AG10803 (cell line): Measurements from ENCODE around the gene IRF5.

ENCODE experiments used
- DNase-seq: peaks from one replicate; pipeline ENCODE4 v3.0.0; 2010; ENCODE audit warnings: low read depth
- H3K4me3 ChIP-seq: 2 replicates; pipeline ENCODE4 v1.5.1; 2011; ENCODE audit warnings: mild to moderate bottlenecking, low read length, control low read depth
- TF ChIP-seq, protein P1 (sequence below): conservative IDR thresholded peaks from 2 replicates; pipeline ENCODE4 v1.5.1; 2011; ENCODE audit warnings: mild to moderate bottlenecking, low read length, control low read depth, inconsistent platforms

The IRF5 gene

DNA sequence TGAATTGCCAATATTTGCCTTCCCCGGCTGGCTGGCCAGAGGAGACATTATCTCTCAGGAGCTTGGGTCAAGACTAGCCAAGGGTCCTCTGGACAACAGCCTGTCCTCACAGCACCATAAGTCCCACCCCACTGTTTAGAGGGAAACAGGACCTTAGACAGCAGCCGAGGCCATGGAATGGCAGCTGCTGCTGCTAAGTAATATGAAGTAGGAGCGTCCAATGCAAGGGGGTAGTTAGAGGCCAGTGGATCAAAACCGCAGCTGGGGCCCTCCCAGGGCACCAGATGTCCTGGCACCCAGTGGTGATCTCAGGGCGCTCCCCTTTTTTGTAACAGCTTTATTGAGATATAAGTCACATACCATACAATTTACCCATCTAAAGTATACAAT lies 14.3 kb upstream of the IRF5 start:
- TF ChIP-seq, protein P1, sequence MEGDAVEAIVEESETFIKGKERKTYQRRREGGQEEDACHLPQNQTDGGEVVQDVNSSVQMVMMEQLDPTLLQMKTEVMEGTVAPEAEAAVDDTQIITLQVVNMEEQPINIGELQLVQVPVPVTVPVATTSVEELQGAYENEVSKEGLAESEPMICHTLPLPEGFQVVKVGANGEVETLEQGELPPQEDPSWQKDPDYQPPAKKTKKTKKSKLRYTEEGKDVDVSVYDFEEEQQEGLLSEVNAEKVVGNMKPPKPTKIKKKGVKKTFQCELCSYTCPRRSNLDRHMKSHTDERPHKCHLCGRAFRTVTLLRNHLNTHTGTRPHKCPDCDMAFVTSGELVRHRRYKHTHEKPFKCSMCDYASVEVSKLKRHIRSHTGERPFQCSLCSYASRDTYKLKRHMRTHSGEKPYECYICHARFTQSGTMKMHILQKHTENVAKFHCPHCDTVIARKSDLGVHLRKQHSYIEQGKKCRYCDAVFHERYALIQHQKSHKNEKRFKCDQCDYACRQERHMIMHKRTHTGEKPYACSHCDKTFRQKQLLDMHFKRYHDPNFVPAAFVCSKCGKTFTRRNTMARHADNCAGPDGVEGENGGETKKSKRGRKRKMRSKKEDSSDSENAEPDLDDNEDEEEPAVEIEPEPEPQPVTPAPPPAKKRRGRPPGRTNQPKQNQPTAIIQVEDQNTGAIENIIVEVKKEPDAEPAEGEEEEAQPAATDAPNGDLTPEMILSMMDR = no peak
- no peak for DNase-seq
- H3K4me3 ChIP-seq = no peak overlapping the region

DNA sequence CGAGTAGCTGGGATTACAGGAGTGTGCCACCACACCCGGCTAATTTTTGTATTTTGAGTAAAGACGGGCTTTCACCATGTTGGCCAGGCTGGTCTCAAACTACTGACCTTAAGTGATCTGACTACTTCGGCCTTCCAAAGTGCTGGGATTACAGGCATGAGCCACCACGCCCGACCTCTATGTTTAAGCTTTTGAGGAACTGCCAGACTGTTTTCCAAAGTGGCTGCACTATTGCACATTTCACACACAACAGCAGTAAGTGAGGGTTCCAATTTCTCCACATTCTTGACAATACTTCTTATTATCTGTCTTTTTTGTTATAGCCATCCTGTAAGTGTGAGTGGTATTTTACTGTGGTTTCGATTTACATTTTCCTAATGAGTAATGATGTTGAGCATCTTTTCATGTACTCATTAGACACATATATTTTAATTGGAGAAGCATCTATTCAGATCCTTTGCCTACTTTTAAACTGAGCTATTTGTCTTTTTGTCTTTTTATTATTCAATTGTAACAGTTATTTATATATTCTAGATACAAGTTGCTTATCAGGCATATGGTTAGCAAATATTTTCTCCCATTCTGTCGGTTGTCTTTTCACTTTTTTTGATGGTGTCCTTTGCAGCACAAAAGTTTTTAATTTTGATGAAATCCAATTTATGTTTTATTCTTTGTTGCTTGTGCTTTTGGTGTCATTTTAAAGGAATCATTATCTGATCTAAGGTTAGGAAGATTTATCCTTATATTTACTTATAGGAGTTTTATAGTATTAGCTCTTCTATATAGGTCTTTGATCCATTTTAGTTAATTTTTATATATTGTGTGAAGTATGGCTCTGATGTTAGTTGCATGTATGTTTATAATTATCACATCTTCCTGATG lies 12.8 kb upstream of the IRF5 start:
- DNase-seq = no peak
- TF ChIP-seq, protein P1 = no peak
- H3K4me3 ChIP-seq = no peak overlapping the region

GRCh38 chr7:128928159-128928813 lies 9.4 kb upstream of the IRF5 start:
- H3K4me3 ChIP-seq = no peak overlapping the region
- no peak for DNase-seq
- TF ChIP-seq, protein P1 = no peak

DNA sequence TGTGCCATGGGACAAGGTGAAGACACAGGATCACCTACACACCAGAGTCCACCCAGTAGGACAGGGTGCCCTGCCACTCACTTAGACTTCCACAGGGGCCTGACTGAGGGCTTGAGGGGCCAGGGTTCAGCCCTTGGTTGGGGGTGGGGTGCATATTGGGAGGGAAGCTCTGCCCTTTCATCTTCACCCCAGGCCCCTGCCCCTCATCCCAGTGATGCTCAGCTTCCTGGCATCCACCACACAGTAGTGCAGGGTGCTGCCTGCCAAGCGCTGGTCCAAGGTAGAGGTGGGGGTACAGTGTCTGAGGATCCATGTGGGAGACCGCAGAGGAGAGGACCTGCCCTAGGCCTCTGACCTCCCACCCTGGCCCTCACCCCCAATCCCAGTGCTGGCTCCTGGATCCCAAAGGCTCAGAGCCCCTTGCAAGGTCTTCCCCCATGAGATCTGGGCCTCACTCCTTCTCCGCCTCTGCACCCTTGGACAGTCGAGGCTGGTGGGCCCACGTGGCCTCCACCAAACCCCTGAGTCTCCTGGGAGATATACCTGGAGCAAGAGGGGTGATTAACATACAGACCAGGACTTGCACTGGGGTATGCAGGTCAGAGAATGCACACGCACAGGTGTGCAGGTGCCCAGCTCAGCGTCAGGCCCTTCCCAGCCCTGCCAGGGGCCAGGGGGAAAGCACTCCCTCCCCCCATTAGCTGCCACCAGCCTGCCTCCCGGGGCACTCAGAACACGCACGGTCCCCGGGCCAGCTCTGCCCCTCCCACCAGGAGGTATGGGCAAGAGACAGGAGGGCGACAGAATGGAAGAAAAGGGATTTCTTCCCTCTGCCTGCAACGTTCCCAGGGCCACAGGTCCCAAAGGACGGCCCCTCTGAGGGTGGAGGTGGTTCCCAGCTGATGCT lies 8.6 kb upstream of the IRF5 start:
- no peak for DNase-seq
- no peak overlapping the region for H3K4me3 ChIP-seq
- TF ChIP-seq, protein P1 = no peak

DNA sequence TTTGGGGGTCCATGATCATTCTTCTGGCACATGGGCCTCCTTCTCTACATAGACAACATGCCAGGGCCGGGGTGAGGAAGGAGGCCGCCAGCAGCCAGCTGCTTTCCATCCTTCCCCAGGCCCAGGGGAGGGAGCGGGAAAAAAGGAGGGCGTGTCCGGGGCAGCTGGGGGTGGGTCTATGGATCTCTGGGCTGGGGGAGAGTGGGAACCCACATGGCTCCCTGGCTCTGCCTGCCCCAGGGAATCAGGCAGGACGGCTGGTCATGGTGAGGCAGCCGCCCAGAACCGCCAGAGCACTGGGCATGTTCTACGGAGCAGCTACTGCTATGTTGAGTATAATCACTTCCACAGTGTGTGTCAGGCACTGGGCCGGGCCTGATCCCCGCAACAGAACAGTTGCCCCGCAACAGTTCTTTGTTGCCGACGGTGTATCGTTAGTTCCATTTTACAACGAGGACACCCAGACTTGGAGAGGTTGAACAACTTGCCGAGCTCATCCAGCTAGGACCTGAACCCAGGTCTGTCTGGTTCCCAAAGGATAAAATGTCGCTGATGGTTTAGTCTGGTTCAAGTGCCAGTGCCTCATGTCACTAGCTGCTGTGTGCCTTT lies 6.4 kb upstream of the IRF5 start:
- TF ChIP-seq, protein P1 = no peak
- H3K4me3 ChIP-seq = no peak overlapping the region
- DNase-seq = no peak

DNA sequence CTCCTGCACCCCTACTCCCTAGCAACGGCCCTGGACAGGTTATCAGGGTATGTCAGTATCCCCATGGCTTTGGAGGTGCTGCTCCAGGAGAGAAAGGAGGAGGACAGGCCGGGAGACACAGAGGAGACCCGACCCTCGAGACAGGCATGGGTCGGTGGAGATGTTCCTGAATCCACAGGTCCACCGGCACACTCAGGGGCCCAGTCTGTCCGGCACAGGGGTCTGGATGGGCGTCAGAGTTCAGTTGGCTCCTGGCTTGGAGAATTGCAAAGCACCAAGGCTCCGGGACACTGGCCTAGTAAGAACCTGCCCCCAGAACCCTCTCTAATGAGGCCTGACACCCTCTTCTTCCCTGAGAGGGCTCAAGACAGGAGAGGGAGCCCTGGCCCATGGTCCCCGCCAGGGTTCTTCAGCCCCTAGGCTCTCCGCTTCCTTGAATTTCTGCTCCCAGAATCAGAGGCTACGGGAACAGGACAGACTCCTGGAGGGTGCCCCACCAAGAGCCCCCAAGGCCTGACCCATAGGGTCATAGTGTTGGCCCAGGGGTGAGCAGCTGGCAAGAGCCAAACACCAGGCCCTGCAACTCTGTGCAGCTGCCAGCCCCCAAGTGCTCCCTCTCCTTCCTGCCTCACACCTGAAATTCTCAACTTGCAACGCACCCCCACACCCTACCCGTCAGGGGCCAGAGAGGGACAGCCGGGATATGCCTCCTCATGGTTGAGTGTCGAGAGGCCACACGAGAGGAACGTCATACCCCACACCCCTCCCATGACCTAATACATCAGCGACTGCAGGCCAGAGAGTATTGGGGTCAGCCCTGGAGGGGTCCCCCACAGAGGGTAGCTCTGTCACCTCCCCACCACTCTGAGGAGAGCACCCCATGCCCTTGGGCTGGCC lies 5.5 kb upstream of the IRF5 start:
- no peak for DNase-seq
- no peak overlapping the region for H3K4me3 ChIP-seq
- TF ChIP-seq, protein P1 = no peak
